Activated CD8-positive, alpha-beta T cell treated with anti-CD3 and anti-CD28 coated beads for 36 hours (primary cell): ENCODE results near the gene GIMD1. TPM values are rescaled to one million over a fixed set of nuclear protein-coding genes. Genes with fewer than 3 reads are reported as not detected.

Experiments
- ATAC-seq: fragments of 200-7000 bp; cut with Tn5 transposase; one replicate; pipeline ENCODE4 v1.10.0; 2021; ENCODE audit warnings: mild to moderate bottlenecking, moderate library complexity
- CTCF ChIA-PET: fragments of 350-600 bp; sonication (Branson Sonifier 250); formaldehyde crosslinking; loops from one replicate; lab custom pipeline; 2021; ENCODE audit warnings: antibody characterized with exemption; lab: Charles Lee
- POLR2A ChIA-PET: fragments of 350-600 bp; sonication (Branson Sonifier 250); formaldehyde crosslinking; loops from one replicate; lab custom pipeline; 2021; ENCODE audit warnings: antibody characterized with exemption; lab: Charles Lee
- DNase-seq: peaks from one replicate; pipeline ENCODE4 v3.0.0-alpha.2; 2020
- H3K27ac Mint-ChIP-seq: one replicate; pipeline ENCODE4 v1.8.0; 2021; ENCODE audit warnings: mild to moderate bottlenecking, mixed read lengths
- H3K27me3 Mint-ChIP-seq: one replicate; pipeline ENCODE4 v1.8.0; 2021; ENCODE audit warnings: mixed read lengths
- H3K36me3 Mint-ChIP-seq: one replicate; pipeline ENCODE4 v1.8.0; 2021; ENCODE audit warnings: low read depth, mixed read lengths
- H3K4me1 Mint-ChIP-seq: one replicate; pipeline ENCODE4 v1.8.0; 2021; ENCODE audit warnings: low read depth, mixed read lengths
- H3K4me3 Mint-ChIP-seq: one replicate; pipeline ENCODE4 v1.8.0; 2021; ENCODE audit warnings: mild to moderate bottlenecking, moderate library complexity, mixed read lengths
- H3K9me3 Mint-ChIP-seq: one replicate; pipeline ENCODE4 v1.8.0; 2021; ENCODE audit warnings: mixed read lengths
- intact Hi-C: fragments of 100-400 bp; cut with micrococcal nuclease; formaldehyde crosslinking; loops from one replicate; pipeline ENCODE4 v1.10.0; 2022
- total RNA-seq, 2 experiments: library from RNA; stranded (reverse); gene quantifications; one replicate each; pipeline ENCODE4 v1.2.3, GENCODE V29; 2021
- TF ChIP-seq, protein P1 (sequence below): fragments of 200-600 bp; IDR thresholded peaks from one replicate; pipeline ENCODE4 v1.8.0; 2022; ENCODE audit warnings: antibody characterized with exemption, mild to moderate bottlenecking

Gene GIMD1
- total RNA-seq, 2 experiments from 2014 or later: not detected

GRCh38 chr4:106371161-106371560, 2.6 kb upstream of the GIMD1 start:
- no peaks in the 10 kb centered on the region for H3K9me3 Mint-ChIP-seq
- no peak overlapping the region for H3K27ac Mint-ChIP-seq
- intact Hi-C loops: no loop called here
- ATAC-seq: no peak
- no peak overlapping the region for H3K4me3 Mint-ChIP-seq
- DNase-seq: no peak
- no peaks in the 10 kb centered on the region for H3K36me3 Mint-ChIP-seq
- H3K4me1 Mint-ChIP-seq: no peaks in the 10 kb centered on the region
- TF ChIP-seq, protein P1, sequence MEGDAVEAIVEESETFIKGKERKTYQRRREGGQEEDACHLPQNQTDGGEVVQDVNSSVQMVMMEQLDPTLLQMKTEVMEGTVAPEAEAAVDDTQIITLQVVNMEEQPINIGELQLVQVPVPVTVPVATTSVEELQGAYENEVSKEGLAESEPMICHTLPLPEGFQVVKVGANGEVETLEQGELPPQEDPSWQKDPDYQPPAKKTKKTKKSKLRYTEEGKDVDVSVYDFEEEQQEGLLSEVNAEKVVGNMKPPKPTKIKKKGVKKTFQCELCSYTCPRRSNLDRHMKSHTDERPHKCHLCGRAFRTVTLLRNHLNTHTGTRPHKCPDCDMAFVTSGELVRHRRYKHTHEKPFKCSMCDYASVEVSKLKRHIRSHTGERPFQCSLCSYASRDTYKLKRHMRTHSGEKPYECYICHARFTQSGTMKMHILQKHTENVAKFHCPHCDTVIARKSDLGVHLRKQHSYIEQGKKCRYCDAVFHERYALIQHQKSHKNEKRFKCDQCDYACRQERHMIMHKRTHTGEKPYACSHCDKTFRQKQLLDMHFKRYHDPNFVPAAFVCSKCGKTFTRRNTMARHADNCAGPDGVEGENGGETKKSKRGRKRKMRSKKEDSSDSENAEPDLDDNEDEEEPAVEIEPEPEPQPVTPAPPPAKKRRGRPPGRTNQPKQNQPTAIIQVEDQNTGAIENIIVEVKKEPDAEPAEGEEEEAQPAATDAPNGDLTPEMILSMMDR: no peak
- H3K27me3 Mint-ChIP-seq: peaks cover 24% of the 10 kb centered on the region
- CTCF ChIA-PET: interaction anchor here (1.3 kb wide), 1 partner anchor 811 kb away, joined by 3 read pairs; no protein-coding TSS in a partner anchor
- POLR2A ChIA-PET: no interaction called here

- POLR2A ChIA-PET: no interaction called here
- ATAC-seq: no peak
- H3K27ac Mint-ChIP-seq: no peak overlapping the region
- no peaks in the 10 kb centered on the region for H3K36me3 Mint-ChIP-seq
- H3K4me1 Mint-ChIP-seq: no peaks in the 10 kb centered on the region
- no peak overlapping the region for H3K4me3 Mint-ChIP-seq
- intact Hi-C loops: no loop called here
- CTCF ChIA-PET: interaction anchor here (1.0 to 2.0 kb wide), 12 partner anchors 8 to 812 kb away, joined by 3 to 8 read pairs (median 4); no protein-coding TSS in a partner anchor
- H3K27me3 Mint-ChIP-seq: peaks cover 24% of the 10 kb centered on the region
- TF ChIP-seq, protein P1: no peak
- DNase-seq: no peak
- no peaks in the 10 kb centered on the region for H3K9me3 Mint-ChIP-seq
Measured at GRCh38 chr4:106370214-106370613, 1.6 kb upstream of the GIMD1 start.

DNA sequence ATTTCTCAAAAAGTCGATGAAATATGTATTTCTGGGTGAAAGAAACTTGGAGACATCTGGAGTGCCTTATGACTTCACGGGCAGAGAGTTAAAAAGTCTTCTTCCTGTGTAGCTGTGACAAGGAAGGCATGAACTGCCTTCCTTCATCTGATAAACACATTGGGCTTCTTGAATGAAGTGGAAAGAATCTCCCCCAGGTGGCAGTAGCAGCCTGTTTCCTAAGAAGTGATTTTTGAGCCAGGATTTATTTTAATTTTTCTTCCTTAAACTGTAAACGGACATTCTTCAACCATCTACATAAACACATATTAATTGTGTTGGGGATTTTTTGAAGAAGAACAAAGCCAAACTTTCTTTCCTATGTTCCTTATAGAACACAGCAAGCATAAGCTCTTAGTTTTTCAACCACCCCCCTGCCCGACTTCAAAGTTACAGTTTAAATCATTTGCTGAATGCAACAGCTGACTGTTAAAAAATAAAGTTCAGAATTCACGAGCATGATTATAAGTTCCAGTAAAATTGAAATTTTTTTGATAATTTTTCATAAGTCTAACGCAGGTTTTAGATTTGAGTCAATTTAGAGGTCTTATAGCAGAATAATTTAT, 980 bp upstream of the GIMD1 start:
- DNase-seq: peak; percentile 56
- Mint-ChIP-seq H3K9me3 (no peaks in the 10 kb centered on the region), H3K27ac (no peak overlapping the region), H3K4me1 (no peaks in the 10 kb centered on the region), H3K36me3 (no peaks in the 10 kb centered on the region), H3K4me3 (no peak overlapping the region), H3K27me3 (peaks cover 24% of the 10 kb centered on the region)
- TF ChIP-seq, protein P1: peak; percentile 49
- peak; percentile 60 for ATAC-seq
- POLR2A ChIA-PET: no interaction called here
- CTCF ChIA-PET: interaction anchor here (1.0 to 2.0 kb wide), 12 partner anchors 9 to 528 kb away, joined by 3 to 8 read pairs (median 4); no protein-coding TSS in a partner anchor
- intact Hi-C loops: loop anchor here (5.0 to 10.0 kb wide), 2 partner anchors 133 to 805 kb away; no protein-coding TSS in a partner anchor

GRCh38 chr4:106367072-106367471, 1.5 kb downstream of the GIMD1 start:
- H3K9me3 Mint-ChIP-seq: no peaks in the 10 kb centered on the region
- H3K27me3 Mint-ChIP-seq: peaks cover 16% of the 10 kb centered on the region
- no peak overlapping the region for H3K4me3 Mint-ChIP-seq
- DNase-seq (no peak), ATAC-seq (no peak)
- no peak overlapping the region for H3K27ac Mint-ChIP-seq
- ChIA-PET POLR2A (no interaction called here), CTCF (no interaction called here)
- no peaks in the 10 kb centered on the region for H3K36me3 Mint-ChIP-seq
- no peaks in the 10 kb centered on the region for H3K4me1 Mint-ChIP-seq
- TF ChIP-seq, protein P1: no peak
- intact Hi-C loops: loop anchor here (5.0 to 10.0 kb wide), 2 partner anchors 135 to 808 kb away; no protein-coding TSS in a partner anchor

GRCh38 chr4:106366026-106366425, 2.6 kb downstream of the GIMD1 start:
- Mint-ChIP-seq H3K4me3 (no peak overlapping the region), H3K27ac (no peak overlapping the region), H3K9me3 (no peaks in the 10 kb centered on the region), H3K36me3 (no peaks in the 10 kb centered on the region), H3K4me1 (no peaks in the 10 kb centered on the region), H3K27me3 (peaks cover 14% of the 10 kb centered on the region)
- ChIA-PET POLR2A (no interaction called here), CTCF (interaction anchor here (1.4 kb wide), 1 partner anchor 18 kb away, joined by 4 read pairs; no protein-coding TSS in a partner anchor)
- intact Hi-C loops: loop anchor here (5.0 to 10.0 kb wide), 2 partner anchors 136 to 809 kb away; no protein-coding TSS in a partner anchor
- ATAC-seq: no peak
- DNase-seq: no peak
- TF ChIP-seq, protein P1: no peak
